Chondrocyte (in vitro differentiated cells): ENCODE results near the gene PDK2. TPM values are rescaled to one million over a fixed set of nuclear protein-coding genes. Genes with fewer than 3 reads are reported as not detected.

Source experiments
- DNase-seq: peaks from one replicate; pipeline ENCODE4 v3.0.0; 2021; ENCODE audit warnings: mixed read lengths, low spot score
- H3K27ac Mint-ChIP-seq: one replicate; pipeline ENCODE4 v1.8.0; 2021; ENCODE audit warnings: mild to moderate bottlenecking, moderate library complexity, mixed read lengths; ENCODE audit not compliant: unreplicated experiment
- H3K27me3 Mint-ChIP-seq: 2 replicates; pipeline ENCODE4 v1.8.0; 2021; ENCODE audit warnings: low read depth, mixed read lengths
- H3K36me3 Mint-ChIP-seq: 2 replicates; pipeline ENCODE4 v1.8.0; 2021; ENCODE audit warnings: low read depth, mixed read lengths
- H3K4me1 Mint-ChIP-seq: 2 replicates; pipeline ENCODE4 v1.8.0; 2021; ENCODE audit warnings: low read depth, mild to moderate bottlenecking, mixed read lengths
- H3K4me3 Mint-ChIP-seq: one replicate; pipeline ENCODE4 v1.8.0; 2021; ENCODE audit warnings: mild to moderate bottlenecking, moderate library complexity, mixed read lengths; ENCODE audit not compliant: unreplicated experiment
- H3K9me3 Mint-ChIP-seq: 2 replicates; pipeline ENCODE4 v1.8.0; 2021; ENCODE audit warnings: low read depth, mixed read lengths
- total RNA-seq: library from RNA; stranded (reverse); gene quantifications from 3 replicates; pipeline ENCODE4 v1.2.1, GENCODE V29; 2021
- TF ChIP-seq, protein P1 (sequence below): fragments of 200-600 bp; sonication (generic); IDR thresholded peaks from 2 replicates; pipeline ENCODE4 v1.5.0; 2021; ENCODE audit warnings: antibody characterized with exemption, mild to moderate bottlenecking, moderate library complexity

The PDK2 gene
- total RNA-seq, 1 donor from 2014 or later: 31.1 TPM

DNA sequence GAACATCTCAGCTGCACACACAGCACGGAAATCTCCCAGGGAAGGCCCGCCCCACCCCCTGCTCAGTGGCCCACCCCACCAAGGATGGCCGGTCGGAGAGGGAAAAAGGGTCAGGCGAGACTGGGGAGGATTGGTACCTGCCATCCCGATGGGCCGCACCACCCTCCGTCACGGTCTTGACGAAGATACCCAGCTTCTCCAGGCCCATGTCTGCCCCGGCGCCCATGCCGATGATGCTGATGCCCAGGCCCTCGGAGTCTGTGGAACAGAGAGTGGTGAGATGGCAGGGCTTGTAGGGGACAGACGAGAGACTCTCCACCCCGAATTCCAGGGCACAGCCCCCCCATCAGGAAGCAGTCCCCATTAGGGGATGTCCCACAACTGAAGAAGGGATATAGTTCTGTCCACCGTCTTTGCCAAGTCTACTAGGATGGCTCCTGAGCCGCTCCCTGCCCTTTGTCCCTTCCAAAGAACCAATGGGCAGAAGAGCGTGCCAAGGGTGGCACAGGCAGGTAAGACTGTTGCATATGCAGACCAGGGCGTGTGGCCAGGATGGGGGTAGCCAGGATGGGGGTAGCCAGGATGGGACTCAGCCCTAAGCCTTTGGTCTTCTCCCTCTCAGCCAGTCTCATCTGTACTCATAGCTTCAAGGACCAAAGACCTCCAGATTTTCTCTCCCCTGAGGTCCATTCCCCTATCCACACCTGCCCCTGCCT, 48.5 kb downstream of the PDK2 start:
- peaks cover 40% of the 10 kb centered on the region for H3K36me3 Mint-ChIP-seq
- TF ChIP-seq, protein P1, sequence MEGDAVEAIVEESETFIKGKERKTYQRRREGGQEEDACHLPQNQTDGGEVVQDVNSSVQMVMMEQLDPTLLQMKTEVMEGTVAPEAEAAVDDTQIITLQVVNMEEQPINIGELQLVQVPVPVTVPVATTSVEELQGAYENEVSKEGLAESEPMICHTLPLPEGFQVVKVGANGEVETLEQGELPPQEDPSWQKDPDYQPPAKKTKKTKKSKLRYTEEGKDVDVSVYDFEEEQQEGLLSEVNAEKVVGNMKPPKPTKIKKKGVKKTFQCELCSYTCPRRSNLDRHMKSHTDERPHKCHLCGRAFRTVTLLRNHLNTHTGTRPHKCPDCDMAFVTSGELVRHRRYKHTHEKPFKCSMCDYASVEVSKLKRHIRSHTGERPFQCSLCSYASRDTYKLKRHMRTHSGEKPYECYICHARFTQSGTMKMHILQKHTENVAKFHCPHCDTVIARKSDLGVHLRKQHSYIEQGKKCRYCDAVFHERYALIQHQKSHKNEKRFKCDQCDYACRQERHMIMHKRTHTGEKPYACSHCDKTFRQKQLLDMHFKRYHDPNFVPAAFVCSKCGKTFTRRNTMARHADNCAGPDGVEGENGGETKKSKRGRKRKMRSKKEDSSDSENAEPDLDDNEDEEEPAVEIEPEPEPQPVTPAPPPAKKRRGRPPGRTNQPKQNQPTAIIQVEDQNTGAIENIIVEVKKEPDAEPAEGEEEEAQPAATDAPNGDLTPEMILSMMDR: no peak
- peaks cover 42% of the 10 kb centered on the region for H3K4me1 Mint-ChIP-seq
- no peaks in the 10 kb centered on the region for H3K9me3 Mint-ChIP-seq
- no peak overlapping the region for H3K4me3 Mint-ChIP-seq
- H3K27ac Mint-ChIP-seq: no peak overlapping the region
- H3K27me3 Mint-ChIP-seq: no peaks in the 10 kb centered on the region
- DNase-seq: no peak

DNA sequence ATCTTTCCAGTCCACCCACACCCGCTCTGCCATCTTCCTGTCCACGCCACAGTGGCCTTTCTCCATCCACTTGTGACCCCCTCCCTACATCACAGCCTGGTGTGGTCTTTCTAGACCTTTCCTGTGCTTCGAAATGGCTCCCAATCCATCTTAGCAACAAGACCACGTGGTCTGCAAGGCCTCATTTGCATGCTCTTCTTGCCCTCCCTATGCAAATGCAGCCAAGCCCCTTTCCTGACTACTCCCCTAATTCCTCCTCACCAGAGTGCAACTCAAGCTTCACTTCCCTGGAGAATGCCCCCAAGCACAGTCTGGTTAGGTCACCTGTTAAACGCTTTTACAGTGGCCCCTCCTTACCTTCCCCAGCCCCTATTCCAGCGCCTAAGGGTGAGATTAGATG, 49.2 kb downstream of the PDK2 start:
- no peak overlapping the region for H3K27ac Mint-ChIP-seq
- no peak overlapping the region for H3K4me3 Mint-ChIP-seq
- H3K27me3 Mint-ChIP-seq: no peaks in the 10 kb centered on the region
- H3K4me1 Mint-ChIP-seq: peaks cover 42% of the 10 kb centered on the region
- H3K9me3 Mint-ChIP-seq: no peaks in the 10 kb centered on the region
- TF ChIP-seq, protein P1: no peak
- no peak for DNase-seq
- peaks cover 38% of the 10 kb centered on the region for H3K36me3 Mint-ChIP-seq

DNA sequence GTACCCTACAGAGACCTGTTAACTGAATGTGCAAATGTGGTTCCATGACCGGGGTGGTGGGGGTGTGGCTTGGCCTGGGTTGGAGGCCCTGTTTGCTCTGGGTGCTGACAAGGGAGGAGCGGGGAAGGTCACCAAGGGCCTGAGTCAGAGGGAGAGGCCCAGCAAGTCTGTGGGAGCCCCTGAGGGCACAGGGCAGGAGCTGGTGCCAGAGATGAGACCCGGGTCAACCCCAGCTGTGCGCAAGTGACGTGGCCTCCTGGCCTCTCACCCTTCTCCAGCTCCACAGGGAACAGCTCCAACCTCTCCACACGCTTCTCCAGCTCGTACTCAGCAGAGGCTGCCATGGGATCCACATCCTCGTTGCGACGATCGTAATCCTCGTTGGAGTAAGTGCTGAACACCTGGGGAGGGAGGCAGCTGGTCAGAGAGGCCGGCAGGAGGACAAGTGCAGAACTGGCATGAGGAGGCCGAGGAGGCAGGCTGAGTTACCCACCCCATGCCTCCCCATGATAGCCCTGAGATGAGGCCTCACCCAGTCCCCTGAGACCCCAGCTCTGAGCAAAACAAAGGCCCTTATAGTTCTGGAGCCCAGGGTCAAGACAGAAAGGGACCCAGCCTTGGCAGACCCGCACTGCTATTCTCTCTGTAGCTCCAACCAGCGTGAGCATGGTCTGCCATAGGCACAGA, 49.8 kb downstream of the PDK2 start:
- TF ChIP-seq, protein P1: no peak
- Mint-ChIP-seq H3K27ac (no peak overlapping the region), H3K4me1 (peaks cover 42% of the 10 kb centered on the region), H3K9me3 (no peaks in the 10 kb centered on the region), H3K4me3 (peak overlapping the region; percentile 36), H3K27me3 (no peaks in the 10 kb centered on the region), H3K36me3 (peaks cover 31% of the 10 kb centered on the region)
- no peak for DNase-seq

DNA sequence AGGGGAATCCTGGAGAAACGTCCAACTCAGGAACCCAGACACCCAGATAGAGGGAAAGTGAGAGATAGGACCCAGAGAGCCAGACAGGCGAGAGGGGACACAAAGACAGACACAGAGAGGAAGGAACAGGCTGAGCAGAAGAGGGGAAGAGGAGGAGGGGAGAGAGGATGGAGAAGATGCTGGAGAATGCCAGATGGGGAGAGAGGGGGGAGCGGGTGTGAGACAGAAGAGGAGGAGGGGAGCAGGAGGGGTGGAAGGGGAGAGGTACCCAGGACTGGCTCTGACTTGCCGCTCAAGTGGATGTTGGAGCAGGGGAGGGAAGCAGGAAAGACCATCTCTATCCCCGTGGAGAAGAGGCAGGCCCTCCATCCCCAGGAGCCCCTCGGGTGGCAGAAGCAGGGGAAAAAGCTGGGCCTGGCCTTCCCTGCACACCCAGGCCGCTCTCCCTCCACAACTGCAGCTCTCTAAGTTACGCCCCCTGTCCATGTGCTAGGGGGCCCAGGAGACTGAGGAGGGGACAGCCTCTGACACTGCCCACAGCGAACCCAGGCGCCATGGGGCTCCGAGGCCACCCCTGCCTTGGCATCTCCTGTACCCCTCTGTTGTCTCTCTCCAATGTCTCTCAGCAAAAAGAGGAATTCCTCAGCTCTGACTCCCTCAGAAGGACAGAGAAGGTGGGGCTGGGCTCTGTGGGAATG, 50.5 kb downstream of the PDK2 start:
- H3K9me3 Mint-ChIP-seq: no peaks in the 10 kb centered on the region
- H3K36me3 Mint-ChIP-seq: peaks cover 28% of the 10 kb centered on the region
- H3K4me3 Mint-ChIP-seq: peak overlapping the region; percentile 36
- no peak for DNase-seq
- TF ChIP-seq, protein P1: no peak
- peak overlapping the region; percentile 8 for H3K27ac Mint-ChIP-seq
- H3K4me1 Mint-ChIP-seq: peaks cover 38% of the 10 kb centered on the region
- no peaks in the 10 kb centered on the region for H3K27me3 Mint-ChIP-seq

DNA sequence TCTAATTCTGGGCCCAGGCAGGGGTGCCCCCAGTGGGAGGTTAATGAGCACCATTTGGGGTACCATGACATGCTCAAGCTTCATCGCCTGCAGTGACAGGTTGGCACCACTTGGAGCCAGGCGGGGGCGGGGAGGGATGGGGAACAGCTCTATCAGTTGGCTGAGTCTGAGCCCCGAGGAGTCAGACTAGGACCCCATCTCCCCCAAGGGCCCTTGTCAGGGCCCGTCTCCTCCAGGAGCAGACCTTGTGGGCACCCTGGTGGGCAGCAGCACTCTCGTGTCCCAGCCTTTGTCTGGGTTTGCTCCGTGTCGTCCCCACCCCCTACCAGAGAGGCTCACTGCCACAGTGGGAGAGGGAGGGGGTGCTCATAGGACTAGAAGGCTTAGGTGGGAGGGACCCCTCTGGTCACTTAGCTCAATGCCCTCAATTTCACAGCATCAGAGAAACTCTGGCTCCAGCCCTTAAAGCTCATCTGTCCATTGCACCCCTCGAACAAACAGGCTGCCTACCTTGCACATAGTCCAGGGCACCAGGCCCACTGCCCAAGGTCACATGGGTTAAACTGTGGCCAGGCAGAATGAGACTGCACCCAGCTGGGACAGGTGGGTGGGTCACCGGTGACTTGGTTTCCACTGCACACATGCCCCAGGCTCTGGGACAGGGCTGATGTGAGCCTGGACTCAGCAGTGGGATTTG, 51.2 kb downstream of the PDK2 start:
- H3K36me3 Mint-ChIP-seq: peaks cover 23% of the 10 kb centered on the region
- peak overlapping the region; percentile 87 for H3K4me3 Mint-ChIP-seq
- H3K9me3 Mint-ChIP-seq: no peaks in the 10 kb centered on the region
- no peak for DNase-seq
- no peaks in the 10 kb centered on the region for H3K27me3 Mint-ChIP-seq
- peak overlapping the region; percentile 45 for H3K27ac Mint-ChIP-seq
- TF ChIP-seq, protein P1: peak; percentile 31
- peaks cover 38% of the 10 kb centered on the region for H3K4me1 Mint-ChIP-seq
